Activated CD8-positive, alpha-beta T cell treated with anti-CD3 and anti-CD28 coated beads, Interleukin-2, amount 10 ng/mL, durations not matched to agents 7 days and 5 days (primary cell): Measurements from ENCODE around the gene POLD2. TPM values are rescaled to one million over a fixed set of nuclear protein-coding genes. Genes with fewer than 3 reads are reported as not detected.
A peak's percentile ranks its signal among the peaks of the same experiment; 100 is the strongest.

Source experiments
- ATAC-seq: fragments of 150-1000 bp; cut with Tn5 transposase; one replicate; pipeline ENCODE4 v1.10.0; 2021; ENCODE audit warnings: moderate library complexity
- CTCF ChIA-PET: fragments of 350-600 bp; sonication (Branson Sonifier 250); formaldehyde crosslinking; loops from one replicate; lab custom pipeline; 2021; ENCODE audit warnings: antibody characterized with exemption; lab: Charles Lee
- POLR2A ChIA-PET: fragments of 350-600 bp; sonication (Branson Sonifier 250); formaldehyde crosslinking; loops from one replicate; lab custom pipeline; 2021; ENCODE audit warnings: antibody characterized with exemption; lab: Charles Lee
- DNase-seq: peaks from one replicate; pipeline ENCODE4 v3.0.0-alpha.2; 2020
- H3K27ac Mint-ChIP-seq: one replicate; pipeline ENCODE4 v1.8.0; 2021; ENCODE audit warnings: mild to moderate bottlenecking, mixed read lengths
- H3K27me3 Mint-ChIP-seq: one replicate; pipeline ENCODE4 v1.8.0; 2021; ENCODE audit warnings: low read depth, mixed read lengths
- H3K36me3 Mint-ChIP-seq: one replicate; pipeline ENCODE4 v1.8.0; 2021; ENCODE audit warnings: low read depth, mixed read lengths
- H3K4me1 Mint-ChIP-seq: one replicate; pipeline ENCODE4 v1.8.0; 2021; ENCODE audit warnings: low read depth, mixed read lengths
- H3K4me3 Mint-ChIP-seq: one replicate; pipeline ENCODE4 v1.8.0; 2021; ENCODE audit warnings: mild to moderate bottlenecking, mixed read lengths
- H3K9me3 Mint-ChIP-seq: one replicate; pipeline ENCODE4 v1.8.0; 2022; ENCODE audit warnings: mixed read lengths; ENCODE audit not compliant: insufficient read depth
- total RNA-seq, 2 experiments: library from RNA; stranded (reverse); gene quantifications; one replicate each; pipeline ENCODE4 v1.2.3, GENCODE V29; 2021

The POLD2 gene
- total RNA-seq, 2 experiments from 2014 or later = 134 to 135 TPM

- peaks cover 42% of the 10 kb centered on the region for H3K36me3 Mint-ChIP-seq
- H3K9me3 Mint-ChIP-seq = no peaks in the 10 kb centered on the region
- peak; percentile 59 for ATAC-seq
- peak; percentile 63 for DNase-seq
- H3K27me3 Mint-ChIP-seq = no peaks in the 10 kb centered on the region
- CTCF ChIA-PET = interaction anchor here (0.7 to 2.6 kb wide), 7 partner anchors 8 to 129 kb away, joined by 3 to 15 read pairs (median 4); partner anchors contain the start of genes AEBP1 and DBNL
- peaks cover 40% of the 10 kb centered on the region for H3K4me1 Mint-ChIP-seq
- peak overlapping the region; percentile 79 for H3K27ac Mint-ChIP-seq
- no peak overlapping the region for H3K4me3 Mint-ChIP-seq
- POLR2A ChIA-PET = interaction anchor here (1.1 kb wide), 1 partner anchor 8 kb away, joined by 5 read pairs; no protein-coding TSS in a partner anchor
Measured at GRCh38 chr7:44072364-44073231, 50.8 kb downstream of the POLD2 start.

- Mint-ChIP-seq H3K27ac (peak overlapping the region; percentile 79), H3K4me3 (no peak overlapping the region), H3K27me3 (no peaks in the 10 kb centered on the region), H3K36me3 (peaks cover 35% of the 10 kb centered on the region), H3K9me3 (no peaks in the 10 kb centered on the region), H3K4me1 (peaks cover 34% of the 10 kb centered on the region)
- DNase-seq (no peak), ATAC-seq (no peak)
- ChIA-PET POLR2A (interaction anchor here (1.1 kb wide), 1 partner anchor 9 kb away, joined by 5 read pairs; no protein-coding TSS in a partner anchor), CTCF (interaction anchor here (0.7 to 2.6 kb wide), 8 partner anchors 9 to 130 kb away, joined by 3 to 15 read pairs (median 4); partner anchors contain the start of genes AEBP1 and DBNL)
Measured at GRCh38 chr7:44071726-44072363, 51.5 kb downstream of the POLD2 start.

GRCh38 chr7:44068054-44068453 lies 55.3 kb downstream of the POLD2 start:
- ATAC-seq = no peak
- POLR2A ChIA-PET = interaction anchor here (0.6 to 1.3 kb wide), 5 partner anchors 13 to 1167 kb away, joined by 3 to 5 read pairs (median 4); partner anchors contain the start of gene DDX56
- H3K4me1 Mint-ChIP-seq = peaks cover 25% of the 10 kb centered on the region

GRCh38 chr7:44067064-44067951 lies 56.0 kb downstream of the POLD2 start:
- ChIA-PET CTCF (interaction anchor here (1.5 to 1.6 kb wide), 2 partner anchors 14 to 53 kb away, joined by 3 to 5 read pairs; no protein-coding TSS in a partner anchor), POLR2A (interaction anchor here (1.0 to 3.4 kb wide), 7 partner anchors 8 to 506 kb away, joined by 3 to 17 read pairs (median 4); partner anchors contain the start of gene DDX56)
- ATAC-seq (no peak), DNase-seq (no peak)
- peaks cover 18% of the 10 kb centered on the region for H3K4me1 Mint-ChIP-seq
- peaks cover 9% of the 10 kb centered on the region for H3K36me3 Mint-ChIP-seq
- no peaks in the 10 kb centered on the region for H3K27me3 Mint-ChIP-seq
- no peaks in the 10 kb centered on the region for H3K9me3 Mint-ChIP-seq
- H3K4me3 Mint-ChIP-seq = peak overlapping the region; percentile 22
- peak overlapping the region; percentile 22 for H3K27ac Mint-ChIP-seq

More at GRCh38 chr7:44068054-44068453, 55.3 kb downstream of the POLD2 start:
- H3K36me3 Mint-ChIP-seq = peaks cover 14% of the 10 kb centered on the region
- no peaks in the 10 kb centered on the region for H3K27me3 Mint-ChIP-seq
- CTCF ChIA-PET = interaction anchor here (1.0 to 1.6 kb wide), 3 partner anchors 13 to 52 kb away, joined by 3 to 5 read pairs (median 3); no protein-coding TSS in a partner anchor
- DNase-seq = no peak
- H3K27ac Mint-ChIP-seq = peak overlapping the region; percentile 3
- no peaks in the 10 kb centered on the region for H3K9me3 Mint-ChIP-seq
- H3K4me3 Mint-ChIP-seq = no peak overlapping the region

- POLR2A ChIA-PET = interaction anchor here (1.7 to 3.4 kb wide), 3 partner anchors 9 to 32 kb away, joined by 4 to 17 read pairs (median 5); no protein-coding TSS in a partner anchor
- CTCF ChIA-PET = no interaction called here
- H3K27ac Mint-ChIP-seq = peak overlapping the region; percentile 22
- H3K9me3 Mint-ChIP-seq = no peaks in the 10 kb centered on the region
- ATAC-seq (no peak), DNase-seq (no peak)
- H3K4me1 Mint-ChIP-seq = peaks cover 12% of the 10 kb centered on the region
- no peak overlapping the region for H3K4me3 Mint-ChIP-seq
- peaks cover 10% of the 10 kb centered on the region for H3K36me3 Mint-ChIP-seq
- H3K27me3 Mint-ChIP-seq = no peaks in the 10 kb centered on the region
Measured at GRCh38 chr7:44066494-44067063, 56.8 kb downstream of the POLD2 start.

- DNase-seq (no peak), ATAC-seq (no peak)
- Mint-ChIP-seq H3K9me3 (no peaks in the 10 kb centered on the region), H3K27me3 (no peaks in the 10 kb centered on the region), H3K4me3 (no peak overlapping the region), H3K36me3 (peaks cover 15% of the 10 kb centered on the region), H3K4me1 (peaks cover 12% of the 10 kb centered on the region), H3K27ac (peak overlapping the region; percentile 49)
- ChIA-PET CTCF (no interaction called here), POLR2A (interaction anchor here (1.0 to 3.4 kb wide), 4 partner anchors 9 to 33 kb away, joined by 4 to 17 read pairs (median 4); no protein-coding TSS in a partner anchor)
Measured at GRCh38 chr7:44066111-44066460, 57.3 kb downstream of the POLD2 start.

GRCh38 chr7:44065431-44066110 lies 57.8 kb downstream of the POLD2 start, which contains the start of gene PGAM2:
PGAM2 (minus strand) TSS chr7:44065567; CDS start chr7:44065529, 38 bp downstream.
- Mint-ChIP-seq H3K4me3 (no peak within 1 kb of the TSS), H3K27me3 (no peaks in the 10 kb centered on the region), H3K4me1 (peaks cover 12% of the 10 kb centered on the region), H3K36me3 (peaks cover 15% of the 10 kb centered on the region), H3K27ac (peak within 1 kb of the TSS; percentile 49), H3K9me3 (no peaks in the 10 kb centered on the region)
- POLR2A ChIA-PET = interaction anchor here (0.5 to 3.4 kb wide), 4 partner anchors 10 to 29 kb away, joined by 3 to 17 read pairs (median 4); no protein-coding TSS in a partner anchor
- peak; percentile 42 for ATAC-seq
- CTCF ChIA-PET = no interaction called here
- DNase-seq = no peak

- CTCF ChIA-PET = no interaction called here
- no peak overlapping the region for H3K27ac Mint-ChIP-seq
- no peaks in the 10 kb centered on the region for H3K27me3 Mint-ChIP-seq
- POLR2A ChIA-PET = interaction anchor here (0.5 to 3.4 kb wide), 3 partner anchors 15 to 30 kb away, joined by 3 to 17 read pairs (median 4); no protein-coding TSS in a partner anchor
- H3K36me3 Mint-ChIP-seq = peaks cover 21% of the 10 kb centered on the region
- no peak overlapping the region for H3K4me3 Mint-ChIP-seq
- no peak for ATAC-seq
- no peaks in the 10 kb centered on the region for H3K9me3 Mint-ChIP-seq
- DNase-seq = no peak
- peaks cover 12% of the 10 kb centered on the region for H3K4me1 Mint-ChIP-seq
Measured at GRCh38 chr7:44064791-44065430, 58.4 kb downstream of the POLD2 start.
